Tibial nerve (tissue), 4 donors: ENCODE results near the gene ATP1A4. TPM values are rescaled to one million over a fixed set of nuclear protein-coding genes. Genes with fewer than 3 reads are reported as not detected.
A peak's percentile ranks its signal among the peaks of the same experiment; 100 is the strongest.

ENCODE experiments used
- DNase-seq, 2 donors: peaks; one replicate each; pipeline ENCODE4 v3.0.0-alpha.2; 2019; ENCODE audit warnings: low spot score in 2 of 2
- H3K27ac ChIP-seq, 4 donors: fragments of 200-600 bp; sonication (generic) in 3 of 4; one replicate each; pipeline ENCODE4 v1.5.1; 2017 to 2019; ENCODE audit warnings: mild to moderate bottlenecking in 1 of 4
- H3K27me3 ChIP-seq, 2 donors: fragments of 200-600 bp; sonication (generic) in 1 of 2; one replicate each; pipeline versions ENCODE4 v1.5.1 to v1.6.0; 2017 to 2019
- H3K36me3 ChIP-seq, 3 donors: fragments of 200-600 bp; sonication (generic); one replicate each; pipeline ENCODE4 v1.5.1; 2018 to 2019
- H3K4me1 ChIP-seq, 4 donors: fragments of 200-600 bp; sonication (generic) in 3 of 4; one replicate each; pipeline ENCODE4 v1.5.1; 2017 to 2019
- H3K4me3 ChIP-seq, 4 donors: fragments of 200-600 bp; sonication (generic) in 3 of 4; one replicate each; pipeline ENCODE4 v1.5.1; 2017 to 2019; ENCODE audit warnings: mild to moderate bottlenecking in 1 of 4, moderate library complexity in 1 of 4
- H3K9me3 ChIP-seq, 4 donors: fragments of 200-600 bp; sonication (generic) in 3 of 4; one replicate each; pipeline ENCODE4 v1.5.1; 2017 to 2019
- CTCF ChIP-seq, 5 experiments: fragments of 200-600 bp in 3 of 5; fragments of 450-650 bp in 2 of 5; sonication (generic) in 3 of 5; IDR thresholded peaks; one replicate each; pipeline ENCODE4 v1.5.1; 2016 to 2019; ENCODE audit warnings: antibody characterized with exemption in 5 of 5, mild to moderate bottlenecking in 3 of 5, moderate library complexity in 2 of 5
- EP300 ChIP-seq, 2 donors: sonication (generic); formaldehyde crosslinking; IDR thresholded peaks; one replicate each; pipeline ENCODE4 v1.6.1; 2017; ENCODE audit warnings: antibody characterized with exemption in 2 of 2, mild to moderate bottlenecking in 1 of 2
- POLR2A ChIP-seq, 2 donors: fragments of 450-650 bp; IDR thresholded peaks; one replicate each; pipeline ENCODE4 v1.6.1; 2017; ENCODE audit warnings: antibody characterized with exemption in 2 of 2, mild to moderate bottlenecking in 2 of 2, moderate library complexity in 2 of 2
- WGBS, 2 donors: methylation state at CpG; one replicate each; pipeline ENCODE4 v1.1.5; 2018; 5-methylcytosine and 5-hydroxymethylcytosine counted together
- total RNA-seq, 4 donors: library from RNA; depleted of rRNA; stranded (reverse); fragments of >200 nt; gene quantifications; one replicate each; pipeline ENCODE4 v1.1.0, GENCODE V29; 2016

The ATP1A4 gene
- total RNA-seq, 4 donors from 2014 or later, result 0.90 to 5.0 (median 2.1) TPM

GRCh38 chr1:160197231-160197630 is 45.8 kb downstream of the ATP1A4 start:
- 86% methylated on average over 4 of the region's 4 CpGs for WGBS, 2 donors
- no peak overlapping the region for H3K27ac ChIP-seq
- H3K36me3 ChIP-seq, result no peaks in the 10 kb centered on the region
- no peaks in the 10 kb centered on the region for H3K9me3 ChIP-seq
- H3K4me1 ChIP-seq, result peaks cover 0 to 12% (median 0%) of the 10 kb centered on the region in 4 donors
- H3K27me3 ChIP-seq, result no peaks in the 10 kb centered on the region
- H3K4me3 ChIP-seq, result no peak overlapping the region
- TF ChIP-seq CTCF (IDR thresholded peaks at IDR 0.05) (no peak), EP300 (IDR thresholded peaks at IDR 0.05) (no peak), POLR2A (IDR thresholded peaks at IDR 0.05) (no peak)
- DNase-seq, result no peak

- H3K27ac ChIP-seq, result no peak overlapping the region
- no peaks in the 10 kb centered on the region for H3K27me3 ChIP-seq
- H3K4me3 ChIP-seq, result no peak overlapping the region
- no peaks in the 10 kb centered on the region for H3K9me3 ChIP-seq
- no peak for DNase-seq
- no peak for TF ChIP-seq EP300 (IDR thresholded peaks at IDR 0.05)
- no peak for TF ChIP-seq POLR2A (IDR thresholded peaks at IDR 0.05)
- no peak for TF ChIP-seq CTCF (IDR thresholded peaks at IDR 0.05)
- WGBS, 2 donors, result 83 to 86% methylated on average over 4 of the region's 4 CpGs
- H3K4me1 ChIP-seq, result peaks cover 0 to 9% (median 7%) of the 10 kb centered on the region in 4 donors
- H3K36me3 ChIP-seq, result no peaks in the 10 kb centered on the region
Measured at GRCh38 chr1:160200786-160201185, 49.4 kb downstream of the ATP1A4 start.

- WGBS, 2 donors, result 20 to 25% methylated on average over 7 of the region's 7 CpGs
- peaks cover 0 to 47% (median 28%) of the 10 kb centered on the region in 4 donors for H3K4me1 ChIP-seq
- no peaks in the 10 kb centered on the region for H3K9me3 ChIP-seq
- TF ChIP-seq POLR2A (IDR thresholded peaks at IDR 0.05) (no peak), EP300 (IDR thresholded peaks at IDR 0.05) (no peak), CTCF (IDR thresholded peaks at IDR 0.05) (no peak)
- peak overlapping the region; percentile 67 to 99 (median 84) for H3K4me3 ChIP-seq
- peaks cover 0 to 18% (median 0%) of the 10 kb centered on the region in 3 donors for H3K36me3 ChIP-seq
- no peak for DNase-seq
- no peaks in the 10 kb centered on the region for H3K27me3 ChIP-seq
- H3K27ac ChIP-seq, result peak overlapping the region; percentile 71 to 97 (median 92)
Measured at GRCh38 chr1:160204526-160205241, 53.3 kb downstream of the ATP1A4 start.

GRCh38 chr1:160205242-160206035 is 54.0 kb downstream of the ATP1A4 start, which contains the start of gene PEA15:
Gene PEA15 (plus strand): TSS chr1:160205384. CDS start chr1:160211545, 6,161 bp downstream.
- WGBS, 2 donors, result 0 to 1% methylated on average over 31 to 59 of the region's 76 CpGs
- H3K4me1 ChIP-seq, result peaks cover 0 to 55% (median 28%) of the 10 kb centered on the region in 4 donors
- peak within 1 kb of the TSS; percentile 71 to 97 (median 92) for H3K27ac ChIP-seq
- DNase-seq, result peak; percentile 57 to 65
- H3K4me3 ChIP-seq, result peak within 1 kb of the TSS; percentile 67 to 99 (median 84)
- H3K9me3 ChIP-seq, result no peaks in the 10 kb centered on the region
- no peaks in the 10 kb centered on the region for H3K27me3 ChIP-seq
- TF ChIP-seq POLR2A (IDR thresholded peaks at IDR 0.05) (peak; percentile 51 to 82), EP300 (IDR thresholded peaks at IDR 0.05) (peak in 1 of 2 donors; percentile 61), CTCF (IDR thresholded peaks at IDR 0.05) (no peak)
- H3K36me3 ChIP-seq, result peaks cover 0 to 26% (median 0%) of the 10 kb centered on the region in 3 donors
